SK-N-MC (cell line): ENCODE measurements around the gene MBTPS2.
"Not testable (repeated sequence)": the region's sequence is repeated elsewhere in the genome, so short reads cannot be mapped to it uniquely, and the experiment has no call there.

Source experiments
- DNase-seq: peaks from one replicate; pipeline ENCODE4 v3.0.0-alpha.2; 2011; ENCODE audit warnings: low read depth, low spot score
- H3K27ac ChIP-seq: fragments of 200-600 bp; sonication (generic); 2 replicates; pipeline ENCODE4 v1.5.1; 2016; ENCODE audit warnings: mixed run types
- H3K36me3 ChIP-seq: fragments of 200-600 bp; sonication (generic); 2 replicates; pipeline ENCODE4 v1.6.1; 2017; ENCODE audit warnings: antibody characterized with exemption, low read length, mixed read lengths; ENCODE audit not compliant: insufficient read depth
- H3K4me3 ChIP-seq: fragments of 200-600 bp; sonication (generic); 2 replicates; pipeline ENCODE4 v1.5.1; 2016
- H3K9ac ChIP-seq: fragments of 200-600 bp; sonication (generic); 2 replicates; pipeline ENCODE4 v1.8.0; 2017; ENCODE audit warnings: mixed run types, mixed read lengths; ENCODE audit not compliant: insufficient read length
- H3K9me3 ChIP-seq: fragments of 200-600 bp; sonication (generic); 2 replicates; pipeline ENCODE4 v1.6.1; 2017; ENCODE audit warnings: low read depth, mild to moderate bottlenecking, antibody characterized with exemption, low read length, moderate library complexity, mixed read lengths
- EZH2 ChIP-seq: fragments of 200-600 bp; sonication (generic); IDR thresholded peaks from one replicate; pipeline ENCODE4 v1.6.1; 2017; ENCODE audit warnings: antibody characterized with exemption
- FOXP2 ChIP-seq: optimal IDR thresholded peaks from 2 replicates; pipeline ENCODE3; 2011; ENCODE audit warnings: mild to moderate bottlenecking, moderate library complexity; ENCODE audit not compliant: insufficient read depth; ENCODE audit errors: extremely low read length, control extremely low read depth
- POLR2AphosphoS5 ChIP-seq: IDR thresholded peaks from 2 replicates; pipeline ENCODE4 v1.6.1; 2012; ENCODE audit warnings: mild to moderate bottlenecking, low read depth, low read length, borderline replicate concordance

MBTPS2 gene

DNA sequence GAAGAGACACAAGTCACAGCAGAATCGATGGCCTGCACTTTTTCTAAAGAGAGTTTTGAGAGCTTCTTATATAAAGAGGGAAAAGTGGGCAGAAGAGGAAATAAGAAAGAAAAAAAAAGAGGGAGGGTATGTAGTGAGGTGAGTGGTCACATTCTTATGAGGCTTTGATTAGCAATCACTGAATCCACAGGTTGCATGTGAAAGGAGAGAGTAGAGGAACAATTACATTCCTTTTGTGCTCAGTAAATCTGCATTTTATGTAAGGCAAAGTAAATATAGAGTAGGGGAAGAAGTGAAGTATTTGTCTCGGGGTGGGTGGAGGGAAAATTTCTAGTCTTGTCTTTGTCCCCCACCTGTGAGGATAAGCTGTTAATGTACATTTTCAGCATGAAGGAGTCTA lies 26.8 kb upstream of the MBTPS2 start:
- no peak overlapping the region for H3K9ac ChIP-seq
- TF ChIP-seq FOXP2 = no peak
- no peak for TF ChIP-seq POLR2AphosphoS5
- TF ChIP-seq EZH2 = no peak
- H3K9me3 ChIP-seq = no peaks in the 10 kb centered on the region
- no peak for DNase-seq
- no peak overlapping the region for H3K4me3 ChIP-seq
- H3K36me3 ChIP-seq = no peaks in the 10 kb centered on the region
- no peak overlapping the region for H3K27ac ChIP-seq

DNA sequence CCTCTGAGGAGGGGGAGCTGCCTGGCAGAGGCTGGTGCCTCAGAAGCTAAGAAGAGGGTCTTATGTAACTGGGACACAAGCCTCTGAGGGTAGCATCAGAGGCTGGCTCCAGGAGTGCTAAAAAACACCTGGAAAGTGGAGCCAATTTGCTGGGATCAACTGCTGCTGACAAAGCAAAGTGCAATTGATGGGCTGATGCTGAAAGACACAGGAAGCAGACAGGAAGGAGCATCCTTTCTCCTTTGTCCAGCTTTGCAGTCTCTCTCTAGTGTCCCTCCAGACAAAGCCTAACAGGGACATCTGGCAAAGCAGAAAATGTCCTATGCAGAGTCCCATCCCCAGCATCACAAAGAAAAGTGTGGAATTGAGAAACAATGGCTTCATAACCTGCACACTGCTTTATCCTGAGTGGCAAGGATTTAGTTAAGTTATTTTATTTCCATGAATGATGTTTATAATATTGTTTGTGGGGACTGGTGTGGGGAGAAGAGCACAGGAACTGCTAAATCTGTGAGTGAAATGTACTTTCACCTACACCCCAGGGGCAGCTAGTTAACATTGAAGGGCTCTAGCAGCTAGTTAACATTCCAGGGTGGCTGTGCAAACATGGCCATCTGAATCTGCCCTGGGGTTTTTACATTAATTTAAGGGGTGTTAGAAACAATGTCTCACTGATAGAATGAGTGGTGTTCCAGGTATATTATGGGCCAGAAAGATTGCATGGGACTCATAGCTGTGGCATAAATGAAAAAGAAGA lies 25.6 kb upstream of the MBTPS2 start:
- TF ChIP-seq POLR2AphosphoS5 = no peak
- no peak for TF ChIP-seq FOXP2
- TF ChIP-seq EZH2 = no peak
- Histone ChIP-seq H3K4me3 (no peak overlapping the region), H3K27ac (no peak overlapping the region), H3K9me3 (no peaks in the 10 kb centered on the region), H3K36me3 (no peaks in the 10 kb centered on the region), H3K9ac (no peak overlapping the region)
- no peak for DNase-seq

DNA sequence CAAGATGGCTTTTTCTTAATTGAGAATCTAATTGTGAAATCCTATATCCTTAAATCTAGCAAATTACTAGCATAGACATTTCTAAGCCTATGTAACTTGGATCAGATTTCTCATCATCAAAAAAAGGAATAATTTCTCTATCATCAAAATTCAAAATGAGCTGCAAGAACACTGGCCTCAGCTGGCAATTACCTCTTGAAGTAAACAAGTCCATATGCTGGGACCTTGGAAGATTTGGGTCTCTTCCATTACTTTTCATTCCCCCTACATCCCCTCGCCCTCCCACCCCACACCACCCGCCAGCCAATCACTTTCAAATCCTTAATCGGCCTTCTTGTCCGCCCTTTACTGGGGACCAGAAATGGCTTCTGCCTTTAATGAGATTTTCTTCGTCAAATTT lies 23.3 kb upstream of the MBTPS2 start:
- no peaks in the 10 kb centered on the region for H3K36me3 ChIP-seq
- no peak for TF ChIP-seq POLR2AphosphoS5
- no peak for TF ChIP-seq EZH2
- TF ChIP-seq FOXP2 = no peak
- H3K27ac ChIP-seq = no peak overlapping the region
- H3K9me3 ChIP-seq = no peaks in the 10 kb centered on the region
- no peak overlapping the region for H3K9ac ChIP-seq
- DNase-seq = no peak
- no peak overlapping the region for H3K4me3 ChIP-seq

DNA sequence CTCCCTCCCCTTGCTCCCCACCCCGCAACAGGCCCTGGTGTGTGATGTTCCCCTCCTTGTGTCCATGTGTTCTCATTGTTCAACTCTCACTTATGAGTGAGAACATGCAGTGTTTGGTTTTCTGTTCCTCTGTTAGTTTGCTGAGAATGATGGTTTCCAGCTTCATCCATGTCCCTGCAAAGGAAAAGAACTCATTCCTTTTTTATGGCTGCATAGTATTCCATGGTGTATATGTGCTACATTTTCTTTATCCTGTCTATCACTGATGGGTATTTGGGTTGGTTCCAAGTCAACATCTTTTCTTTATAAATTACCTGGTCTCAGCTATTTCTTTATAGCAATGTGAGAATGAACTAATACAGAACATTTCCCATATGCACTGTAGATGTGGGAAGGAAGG lies 19.2 kb upstream of the MBTPS2 start:
- not testable (repeated sequence) for H3K27ac ChIP-seq, DNase-seq, H3K36me3 ChIP-seq, H3K9me3 ChIP-seq, H3K9ac ChIP-seq, H3K4me3 ChIP-seq

DNA sequence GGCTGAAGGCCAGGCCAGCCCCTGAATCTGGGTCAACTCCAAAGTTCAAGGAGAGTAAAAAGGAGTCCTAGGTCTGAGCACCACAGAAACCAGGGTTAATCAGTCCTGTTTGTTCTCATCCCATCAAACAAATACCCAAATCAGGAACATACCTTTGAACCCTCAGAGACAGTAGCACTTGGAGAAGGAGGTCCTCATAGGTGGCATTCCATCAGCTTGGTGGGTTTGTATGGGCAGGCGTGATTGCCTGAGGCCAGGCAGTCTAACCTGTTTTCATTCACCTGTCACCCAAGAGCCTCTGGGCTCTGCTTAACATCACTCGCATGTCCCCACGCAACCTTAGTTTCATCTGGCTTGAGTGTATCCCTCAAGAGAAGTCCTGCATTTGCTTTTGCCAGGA lies 17.5 kb upstream of the MBTPS2 start:
- Histone ChIP-seq H3K27ac (no peak overlapping the region), H3K4me3 (no peak overlapping the region), H3K36me3 (no peaks in the 10 kb centered on the region), H3K9me3 (no peaks in the 10 kb centered on the region), H3K9ac (no peak overlapping the region)
- TF ChIP-seq FOXP2 = no peak
- DNase-seq = no peak

DNA sequence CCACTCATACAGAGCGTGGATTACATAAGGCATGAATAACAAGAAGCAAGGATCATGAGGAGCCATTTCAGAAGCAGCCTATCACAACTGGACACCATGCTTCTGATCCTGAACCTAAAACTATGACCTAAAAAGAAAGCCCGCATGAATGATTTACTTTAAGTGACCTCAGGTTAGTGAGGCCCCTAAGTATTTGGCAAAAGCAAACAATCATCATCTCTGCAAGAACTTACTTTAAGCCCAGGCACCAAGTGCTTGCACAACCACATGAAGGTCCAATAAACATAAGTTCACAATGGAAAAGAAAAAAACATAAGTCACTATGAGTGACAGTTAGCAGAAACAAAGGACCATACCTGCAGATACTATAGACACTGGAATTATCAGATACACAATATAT lies 7.9 kb upstream of the MBTPS2 start:
- DNase-seq = no peak
- Histone ChIP-seq H3K9me3 (no peaks in the 10 kb centered on the region), H3K4me3 (no peak overlapping the region), H3K27ac (no peak overlapping the region), H3K36me3 (no peaks in the 10 kb centered on the region), H3K9ac (no peak overlapping the region)
- TF ChIP-seq POLR2AphosphoS5 = no peak
- TF ChIP-seq FOXP2 = no peak
- TF ChIP-seq EZH2 = no peak

DNA sequence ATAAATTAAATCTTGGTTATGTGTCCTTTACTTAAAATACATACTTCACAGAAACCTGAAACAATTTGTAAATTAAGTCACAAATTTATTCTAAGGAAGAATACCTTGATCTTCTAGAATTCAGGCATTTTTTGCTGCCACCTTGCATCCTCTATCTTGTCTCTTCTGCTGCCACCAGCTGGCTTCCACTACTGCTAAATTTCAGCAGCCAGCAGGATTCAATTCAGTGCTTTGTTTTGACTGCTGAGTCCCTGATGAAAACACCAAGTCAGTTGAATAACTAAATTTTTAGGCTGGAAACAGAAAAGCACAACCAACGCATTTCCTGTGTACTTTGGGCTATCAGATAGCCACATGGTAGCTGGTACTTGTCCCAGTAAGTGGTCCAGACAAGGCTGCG lies 2.4 kb upstream of the MBTPS2 start:
- Histone ChIP-seq H3K9me3 (no peaks in the 10 kb centered on the region), H3K27ac (no peak overlapping the region), H3K36me3 (no peaks in the 10 kb centered on the region), H3K4me3 (no peak overlapping the region), H3K9ac (no peak overlapping the region)
- TF ChIP-seq EZH2 (no peak), POLR2AphosphoS5 (no peak), FOXP2 (no peak)
- no peak for DNase-seq

DNA sequence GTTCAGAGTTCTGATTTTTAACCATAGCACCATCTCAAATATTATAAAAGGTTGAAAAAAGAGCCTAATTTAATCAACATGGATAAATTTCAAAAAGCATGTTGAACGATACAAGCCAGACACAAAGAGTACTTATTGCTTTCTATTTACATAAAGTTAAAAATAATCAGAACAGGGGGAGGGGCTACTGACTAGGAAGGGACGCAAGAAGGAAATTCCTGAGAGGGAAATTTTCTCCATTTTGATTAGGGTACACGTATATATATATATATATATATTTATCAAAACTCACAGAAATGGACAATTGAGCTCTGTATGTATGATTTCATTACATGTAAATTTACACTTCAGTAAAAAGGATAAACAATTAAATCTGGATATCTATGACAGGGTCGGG lies 482 bp upstream of the MBTPS2 start:
- H3K36me3 ChIP-seq = no peaks in the 10 kb centered on the region
- H3K27ac ChIP-seq = peak overlapping the region; percentile 82; the same call in 1 of the 2 replicates
- no peak for DNase-seq
- no peaks in the 10 kb centered on the region for H3K9me3 ChIP-seq
- H3K4me3 ChIP-seq = peak overlapping the region; percentile 79
- no peak for TF ChIP-seq FOXP2
- TF ChIP-seq EZH2 = no peak
- no peak for TF ChIP-seq POLR2AphosphoS5
- peak overlapping the region; percentile 94 for H3K9ac ChIP-seq

DNA sequence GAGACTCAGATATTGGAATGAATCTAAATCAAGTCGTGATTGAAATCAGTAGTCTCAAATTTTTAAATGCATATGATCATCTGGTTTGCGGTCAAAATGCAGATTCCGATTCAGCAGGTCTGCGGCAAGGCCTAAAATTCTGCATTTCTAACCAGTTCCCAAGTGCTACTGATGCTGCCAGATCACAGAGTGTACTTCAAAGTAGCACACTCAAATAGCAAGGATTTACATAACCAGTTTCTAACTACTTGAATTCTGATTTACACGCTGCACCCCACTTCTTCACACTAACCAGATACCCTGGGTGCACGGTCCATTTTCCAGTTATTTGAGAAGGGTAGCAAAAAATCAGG lies 752 bp downstream of the MBTPS2 start:
- DNase-seq = no peak
- H3K4me3 ChIP-seq = peak overlapping the region; percentile 79

DNA sequence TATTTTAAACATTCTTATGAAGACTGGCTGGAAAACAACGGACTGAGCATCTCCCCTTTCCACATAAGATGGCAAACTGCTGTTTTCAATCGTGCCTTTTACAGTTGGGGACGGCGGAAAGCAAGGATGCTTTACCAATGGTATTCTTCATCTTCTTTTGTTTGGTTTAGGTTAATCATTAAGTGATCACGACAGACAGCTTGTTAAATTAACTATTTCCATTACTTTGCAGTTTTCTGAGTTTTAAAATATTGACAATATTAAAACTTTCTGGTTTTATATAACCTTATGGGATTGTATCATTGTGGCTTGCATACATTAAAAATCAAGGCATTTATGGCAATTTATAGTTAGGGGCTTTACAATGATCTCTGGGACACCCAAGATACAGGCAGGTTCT lies 3.8 kb downstream of the MBTPS2 start:
- Histone ChIP-seq H3K27ac (no peak overlapping the region), H3K4me3 (no peak overlapping the region), H3K9me3 (no peaks in the 10 kb centered on the region), H3K9ac (no peak overlapping the region), H3K36me3 (peaks cover 16% of the 10 kb centered on the region; the same call in 1 of the 2 replicates)
- no peak for TF ChIP-seq EZH2
- TF ChIP-seq FOXP2 = no peak
- no peak for TF ChIP-seq POLR2AphosphoS5
- DNase-seq = no peak

More for the DNA sequence above, 752 bp downstream of the MBTPS2 start:
- no peaks in the 10 kb centered on the region for H3K9me3 ChIP-seq
- H3K9ac ChIP-seq = peak overlapping the region; percentile 94
- no peaks in the 10 kb centered on the region for H3K36me3 ChIP-seq
- no peak overlapping the region for H3K27ac ChIP-seq
- TF ChIP-seq FOXP2 (no peak), EZH2 (no peak), POLR2AphosphoS5 (no peak)
